NCI-H2081 (cell line): ENCODE data around the gene PROZ.

ENCODE experiments used
- DNase-seq, 2 experiments: peaks; one replicate each; lab custom pipeline; 2025; lab: John Stamatoyannopoulos, UW

PROZ gene

DNA sequence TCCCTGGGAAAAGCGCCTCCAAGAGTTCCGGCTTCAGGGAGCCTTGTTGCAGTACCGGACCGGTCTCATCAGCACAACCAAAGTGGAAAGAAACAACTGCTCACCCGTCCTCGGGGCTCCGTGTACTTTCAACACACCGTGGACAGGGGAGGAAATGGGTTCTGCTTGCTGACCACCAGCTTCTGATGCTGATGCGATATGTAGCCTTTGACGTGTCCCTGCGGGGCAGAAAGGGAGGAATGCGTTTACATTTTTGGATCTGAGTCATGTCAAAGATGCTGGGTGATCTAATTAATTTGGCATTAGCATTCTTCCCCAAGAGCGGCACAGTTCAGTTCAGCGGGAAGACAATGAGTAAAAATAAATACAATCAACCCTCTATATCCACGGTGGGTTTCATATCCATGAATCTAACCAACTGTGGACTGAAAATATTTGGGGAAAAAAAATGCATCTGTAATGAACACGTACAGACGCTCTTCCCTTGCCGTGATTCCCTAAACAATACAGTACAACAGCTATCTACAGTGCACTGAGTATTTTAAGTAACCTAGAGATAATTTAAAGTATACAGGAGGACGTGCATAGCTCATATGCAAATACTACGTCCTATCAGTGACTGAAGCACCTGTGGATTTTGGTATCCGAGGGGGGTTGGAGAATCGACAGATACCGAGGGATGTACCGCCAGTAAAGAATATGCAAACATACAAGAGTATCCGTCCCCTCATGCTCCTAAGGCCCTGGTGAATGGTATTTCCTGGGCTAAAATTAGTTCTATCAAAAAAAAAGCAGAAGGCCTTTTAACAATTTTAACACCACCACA is 19.8 kb downstream of the PROZ start:
- no peak for DNase-seq

DNA sequence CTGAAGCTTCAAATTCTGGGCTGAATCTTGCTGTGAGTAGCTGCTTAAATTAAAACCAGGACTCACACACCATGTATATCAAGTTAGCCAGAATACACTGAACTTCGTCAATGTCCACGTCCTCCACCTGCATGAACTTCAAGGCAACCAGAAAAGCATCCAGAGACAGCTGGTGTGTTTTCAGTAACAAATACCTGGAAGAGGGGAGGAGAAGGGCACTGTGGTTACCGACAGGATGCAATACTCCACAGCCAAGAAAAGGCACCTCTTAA is 20.4 kb downstream of the PROZ start:
- DNase-seq, result no peak

DNA sequence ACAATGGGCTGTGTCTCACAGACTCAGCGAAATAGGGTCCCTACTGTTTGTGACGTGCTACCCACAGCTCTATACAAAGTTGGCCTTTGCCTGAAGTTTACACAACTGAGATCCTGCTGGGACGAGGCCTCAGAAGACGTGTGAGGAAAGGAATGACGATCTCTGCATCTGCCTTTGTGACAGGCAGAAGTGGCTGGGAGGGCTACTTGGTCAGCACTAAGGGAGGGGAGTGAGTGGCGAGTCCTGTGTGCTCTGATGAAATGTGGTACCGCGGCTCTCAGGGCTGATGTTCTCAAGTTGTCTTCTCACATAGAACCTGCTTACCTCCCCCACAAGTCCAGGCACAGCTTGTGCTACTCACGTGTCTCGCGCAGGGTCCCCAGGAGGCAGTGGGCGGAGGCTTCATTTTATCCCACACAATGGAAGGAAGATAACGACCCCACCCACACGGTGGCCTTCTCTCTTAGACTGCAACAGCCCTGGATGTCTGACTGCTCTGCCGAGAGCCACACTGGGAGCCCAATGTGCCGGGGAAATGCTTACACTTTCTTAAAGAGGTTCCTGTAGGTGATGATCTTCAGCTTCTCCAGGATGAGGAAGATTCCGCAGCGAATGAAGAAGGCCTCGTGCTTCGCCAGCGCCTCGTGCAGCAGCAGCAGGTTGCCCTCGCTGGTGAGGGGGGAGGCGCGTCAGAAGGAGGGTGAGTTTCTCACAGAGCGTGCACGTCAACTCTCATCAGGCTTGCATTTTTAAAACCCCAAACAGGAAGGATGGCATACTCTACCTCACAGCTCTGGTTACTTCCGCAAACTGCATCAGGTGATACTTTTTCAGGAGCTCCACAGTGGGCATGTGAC is 21.2 kb downstream of the PROZ start:
- no peak for DNase-seq

DNA sequence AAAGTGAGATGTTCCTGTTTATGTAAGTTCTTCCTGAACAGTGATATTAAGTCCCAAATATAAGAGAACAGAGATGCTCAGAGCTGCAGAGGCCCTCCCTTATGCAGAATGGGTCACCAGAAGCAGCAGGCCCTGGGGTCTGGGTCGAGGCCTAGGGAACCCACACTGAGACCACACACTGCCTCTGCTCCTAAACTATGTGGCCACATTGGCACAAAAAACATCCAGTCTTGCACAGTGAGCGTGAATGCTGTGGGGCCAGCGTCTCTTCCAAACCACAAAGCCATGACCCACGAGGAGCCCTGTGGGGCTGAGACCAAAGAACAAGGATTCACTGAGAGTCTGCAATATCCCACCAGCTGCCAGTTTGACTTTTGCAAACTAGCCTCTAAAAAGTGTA is 23.6 kb downstream of the PROZ start:
- no peak for DNase-seq

DNA sequence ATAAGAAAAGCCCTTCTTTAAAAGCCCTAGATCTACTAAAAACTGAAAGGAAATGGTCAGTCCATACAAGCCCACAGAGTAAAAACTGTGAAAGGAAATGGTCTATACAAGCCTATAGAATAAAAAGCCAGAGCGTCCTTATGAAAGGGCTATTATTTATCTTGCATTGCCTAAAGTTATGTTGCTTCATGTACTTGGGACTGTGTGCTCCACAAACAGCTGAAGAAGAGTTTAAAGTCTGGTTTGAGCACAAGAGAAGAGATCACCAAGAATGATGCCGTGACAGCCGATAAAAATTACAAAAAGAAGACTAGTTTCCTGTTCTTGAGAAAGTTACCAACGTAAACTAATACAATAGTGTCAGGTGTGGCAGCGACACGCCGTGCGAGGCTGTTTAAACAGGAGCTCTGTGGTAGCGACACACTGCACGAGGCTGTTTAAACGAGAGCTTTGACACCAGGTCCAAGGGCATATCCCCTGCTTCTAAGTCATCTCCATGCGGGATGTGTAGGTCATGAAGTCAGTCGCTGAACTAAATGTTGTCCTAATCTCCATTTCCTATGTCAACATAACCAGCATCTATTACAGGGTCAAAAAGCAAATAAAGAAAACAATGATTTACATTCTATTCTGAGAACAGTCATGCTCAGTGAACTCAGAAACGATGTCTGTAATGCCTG is 25.1 kb downstream of the PROZ start:
- DNase-seq, result peak in 1 of 2 experiments; percentile 19

DNA sequence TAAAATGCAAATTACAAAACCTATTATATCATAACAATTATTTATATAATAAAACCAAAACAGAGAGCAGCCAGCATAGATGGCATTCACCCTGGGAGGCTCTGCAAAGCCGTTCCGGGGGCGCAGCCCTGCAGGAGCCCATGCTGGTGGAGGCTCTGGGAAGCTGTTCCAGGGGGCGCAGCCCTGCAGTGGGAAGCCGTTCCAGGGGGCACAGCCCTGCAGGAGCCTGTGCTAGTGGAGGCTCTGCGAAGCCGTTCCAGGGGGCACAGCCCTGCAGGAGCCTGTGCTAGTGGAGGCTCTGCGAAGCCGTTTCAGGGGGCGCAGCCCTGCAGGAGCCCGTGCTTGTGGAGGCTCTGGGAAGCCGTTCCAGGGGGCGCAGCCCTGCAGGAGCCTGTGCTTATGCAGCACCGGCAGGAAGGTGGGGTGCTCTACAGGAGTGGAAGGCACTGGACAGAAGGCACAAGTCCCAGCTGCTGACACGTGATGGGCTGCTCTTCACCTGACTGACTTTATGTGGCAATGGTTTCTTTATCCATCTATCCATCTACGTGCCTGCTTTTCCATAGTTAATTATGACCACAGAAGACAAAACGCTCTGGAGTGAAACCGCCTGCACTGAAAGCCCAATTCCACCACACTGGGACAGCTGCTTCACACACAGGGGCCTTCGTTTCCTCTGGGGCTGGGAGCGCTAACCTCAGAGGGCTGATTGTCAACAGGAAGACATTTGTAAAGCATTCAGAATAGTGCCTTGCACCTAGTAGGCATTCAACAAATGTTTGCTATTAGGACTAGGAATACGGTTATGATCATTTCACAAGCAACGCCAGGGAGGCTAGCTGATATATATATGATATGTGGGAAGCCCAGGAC is 26.4 kb downstream of the PROZ start:
- peak in 1 of 2 experiments; percentile 15 for DNase-seq

DNA sequence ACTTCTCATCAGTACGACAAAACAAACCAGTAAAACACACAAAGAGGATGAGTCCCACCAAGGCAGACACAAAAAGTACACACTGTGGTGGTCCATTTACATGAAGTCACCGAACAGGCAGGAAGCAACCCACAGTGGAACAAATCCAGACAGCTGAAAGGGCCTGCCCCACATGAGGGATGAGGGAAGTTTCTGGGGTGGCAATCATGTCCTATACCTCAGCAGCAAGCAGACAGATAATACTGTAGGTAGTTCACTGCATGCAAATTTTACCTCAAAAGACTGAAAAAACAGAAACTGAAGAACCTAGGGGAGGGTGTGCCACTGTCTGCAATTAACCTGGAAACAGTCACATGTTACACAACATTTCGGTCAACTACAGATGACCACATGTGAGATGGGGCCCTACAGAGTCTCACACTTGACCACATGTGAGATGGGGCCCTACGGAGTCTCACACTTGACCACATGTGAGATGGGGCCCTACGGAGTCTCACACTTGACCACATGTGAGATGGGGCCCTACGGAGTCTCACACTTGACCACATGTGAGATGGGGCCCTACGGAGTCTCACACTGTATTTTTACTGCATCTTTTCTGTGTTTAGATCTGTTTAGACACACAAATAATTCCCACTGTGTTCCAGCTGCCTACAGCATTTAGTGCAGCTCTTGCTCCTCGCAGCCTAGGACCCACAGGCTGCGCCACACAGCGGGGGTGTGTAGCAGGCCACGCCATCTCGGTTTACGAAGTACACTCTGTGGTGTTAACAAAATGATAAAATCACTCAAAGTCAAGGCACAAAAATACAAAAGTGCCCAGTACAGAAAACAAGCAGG is 27.8 kb downstream of the PROZ start:
- DNase-seq, result peak in 1 of 2 experiments; percentile 1

DNA sequence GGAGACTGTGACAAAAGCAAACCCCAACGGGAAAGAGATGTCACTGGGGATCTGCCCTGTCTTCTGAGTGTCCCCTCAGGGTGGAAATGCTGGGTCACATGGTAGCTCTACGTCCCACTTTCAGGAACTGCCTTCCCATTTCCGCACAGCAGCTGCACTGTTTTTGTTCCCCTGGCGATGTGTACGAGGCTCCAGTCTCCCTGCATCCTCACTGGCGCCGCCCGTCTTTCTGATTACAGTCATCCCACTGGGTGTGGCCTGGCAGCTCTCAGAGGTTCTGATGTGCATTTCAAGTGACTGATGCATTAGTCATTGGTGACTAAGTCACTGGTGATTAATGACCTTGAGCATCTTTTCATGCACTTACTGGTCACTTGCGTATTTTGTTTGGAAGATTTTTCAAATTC is 28.8 kb downstream of the PROZ start:
- DNase-seq, result no peak

DNA sequence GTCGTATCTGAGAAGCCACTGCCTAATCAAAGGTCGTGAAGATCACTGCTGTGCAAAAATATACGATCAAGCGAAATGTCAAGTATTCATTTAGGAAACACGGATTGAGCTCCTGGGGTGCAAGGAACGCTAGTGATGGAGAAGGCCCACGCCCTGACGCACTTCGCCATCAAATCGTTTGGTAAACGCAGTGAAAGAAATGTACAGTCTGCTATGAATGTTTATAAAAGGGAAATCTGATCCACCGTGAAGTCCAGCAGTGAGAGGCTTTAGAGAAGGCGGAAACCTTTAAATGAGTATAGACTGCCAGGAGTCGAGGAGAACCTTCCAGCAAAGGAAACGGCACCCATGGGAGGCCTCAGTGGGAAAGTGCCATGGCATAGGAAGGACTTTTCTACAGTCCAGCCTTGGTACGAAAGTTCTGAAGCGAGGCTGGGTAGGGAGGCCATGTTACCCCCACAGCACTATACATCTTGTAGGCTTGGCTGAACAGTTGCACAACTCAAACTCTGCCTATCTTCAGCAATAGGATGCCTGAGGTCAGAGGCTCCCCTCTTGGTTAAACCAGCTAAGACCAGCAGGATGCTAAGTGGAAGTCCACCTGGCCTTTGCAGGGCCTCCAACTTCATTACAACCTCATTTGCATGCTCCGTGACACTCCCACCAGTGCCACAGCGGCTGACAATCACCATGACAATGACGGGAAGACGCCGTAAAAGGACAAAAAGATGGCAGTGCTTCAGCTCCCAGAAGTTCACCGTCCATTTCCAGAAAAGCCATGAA is 29.6 kb downstream of the PROZ start:
- no peak for DNase-seq

DNA sequence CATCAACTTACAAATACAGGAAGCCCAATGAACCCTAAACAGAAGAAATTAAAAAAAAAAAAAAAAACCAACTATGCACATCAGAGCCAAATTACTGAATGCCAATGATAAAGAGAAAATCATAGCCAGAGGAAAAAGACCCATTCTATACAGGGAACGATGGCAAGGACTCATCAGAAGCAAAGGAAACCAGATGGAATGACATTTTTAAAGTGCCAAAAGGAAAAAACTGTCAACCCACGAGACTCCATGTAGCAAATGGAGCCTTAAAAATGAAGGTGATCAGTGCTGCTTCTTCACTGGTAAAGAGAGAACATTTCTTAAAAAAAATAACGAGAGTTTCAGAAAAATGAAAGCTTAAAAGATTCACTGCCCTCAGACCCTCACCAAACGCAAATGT is 31.7 kb downstream of the PROZ start:
- no peak for DNase-seq

DNA sequence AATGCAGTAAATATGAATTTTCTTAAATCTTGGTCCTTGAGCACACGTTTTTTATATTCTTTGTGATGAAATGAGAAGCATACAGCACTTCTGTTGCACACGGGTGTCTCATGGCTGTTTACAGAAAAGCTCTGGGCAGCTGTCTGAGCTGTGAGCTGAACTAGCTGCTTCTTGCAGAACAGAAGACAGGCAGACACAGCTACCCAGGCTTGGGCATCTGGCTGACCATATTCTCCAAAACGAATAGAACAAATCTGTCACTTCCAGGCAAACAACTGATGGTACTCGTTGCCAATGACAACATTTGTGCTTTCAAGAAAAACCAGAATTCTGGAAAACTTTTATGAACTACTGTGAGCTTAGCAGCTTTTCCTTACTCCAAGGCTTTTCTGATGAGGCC is 33.8 kb downstream of the PROZ start:
- DNase-seq, result no peak

DNA sequence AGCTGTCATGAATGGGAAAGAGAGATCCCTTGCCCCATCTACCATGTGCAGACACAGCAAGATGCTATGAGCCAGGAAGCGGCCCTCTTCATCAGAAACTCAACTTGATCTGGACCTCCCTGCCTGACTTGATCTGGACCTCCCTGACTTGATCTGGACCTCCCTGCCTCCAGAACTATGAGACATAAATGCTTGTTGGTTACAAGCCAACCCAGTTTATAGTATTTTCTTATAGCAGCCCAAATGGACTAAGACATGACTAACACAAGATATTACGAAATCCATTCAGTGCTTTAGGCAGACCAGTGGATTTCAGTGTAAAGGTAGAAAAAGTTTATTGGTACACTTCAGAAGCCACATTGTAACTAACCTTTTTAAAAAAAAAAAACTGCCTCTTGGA is 34.5 kb downstream of the PROZ start:
- DNase-seq, result no peak

DNA sequence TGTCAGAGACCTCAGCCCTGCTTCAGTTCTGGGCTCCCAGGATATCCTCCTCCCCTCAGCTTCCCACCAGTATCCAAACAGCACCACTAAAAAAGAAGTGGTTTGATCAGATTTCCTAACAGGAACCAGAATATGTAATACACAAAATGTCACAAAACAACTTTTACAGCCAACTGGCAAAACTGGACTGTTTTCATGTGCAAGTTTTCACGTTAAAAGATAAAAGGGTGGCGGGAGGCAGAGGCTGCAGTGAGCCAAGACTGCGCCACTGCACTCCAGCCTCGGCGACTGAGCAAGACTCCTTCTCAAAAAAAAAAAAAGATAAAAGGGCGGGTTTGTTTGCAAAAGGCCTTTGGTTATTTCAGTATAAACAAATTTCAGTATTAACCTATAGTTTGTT is 36.9 kb downstream of the PROZ start:
- no peak for DNase-seq

DNA sequence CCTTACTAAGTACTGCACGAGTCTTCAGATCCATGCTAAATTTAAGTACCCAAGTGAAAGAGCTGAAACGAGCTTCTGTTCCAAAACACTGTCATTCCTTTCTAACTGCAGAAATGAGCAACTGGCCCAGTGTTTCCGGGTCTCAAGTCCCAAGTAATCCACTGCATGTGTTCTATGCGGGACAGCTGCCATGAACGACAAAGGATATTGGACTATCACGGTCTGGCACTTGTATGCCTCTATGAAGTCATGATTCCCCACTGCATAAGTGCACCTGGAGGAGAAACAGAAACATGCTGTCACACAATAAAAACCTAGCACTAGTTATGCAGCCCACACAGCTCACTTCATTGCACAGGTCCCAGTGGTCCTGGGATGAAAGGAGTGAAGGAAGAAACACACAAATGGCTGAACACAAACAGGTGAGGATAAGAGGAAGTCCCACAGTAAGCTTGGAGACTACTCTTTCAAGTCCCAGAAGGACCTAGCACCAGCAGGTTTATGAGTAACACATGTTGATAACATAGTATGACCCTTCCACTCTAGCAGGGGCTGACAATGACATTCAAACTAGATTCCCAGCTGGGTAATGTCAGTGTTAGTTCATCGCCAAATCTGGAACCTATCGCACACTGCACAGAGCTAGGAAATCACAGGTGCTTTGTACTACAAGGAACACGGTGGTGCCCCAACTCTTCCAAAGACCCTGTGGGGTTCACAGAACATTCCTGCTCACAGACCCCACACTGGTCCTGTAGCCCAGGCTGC is 38.7 kb downstream of the PROZ start:
- no peak for DNase-seq

DNA sequence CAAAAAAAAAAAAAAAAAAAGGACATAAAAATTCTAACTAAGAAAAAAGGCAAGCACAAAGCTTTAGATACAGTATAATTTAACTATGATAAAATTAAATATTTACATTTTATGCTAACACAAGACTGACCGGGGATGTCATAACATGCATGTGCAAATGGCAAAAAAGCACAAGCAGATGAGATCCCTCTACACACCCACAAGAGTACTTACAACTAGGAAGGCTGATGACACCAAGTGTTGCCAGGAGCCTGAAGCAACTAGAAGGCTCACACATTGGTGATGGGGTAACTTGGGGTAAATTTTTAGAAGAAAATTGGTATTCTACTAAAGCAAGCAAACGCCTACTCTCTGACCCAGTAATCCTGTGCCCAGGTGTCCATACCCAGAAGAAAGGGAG is 43.4 kb downstream of the PROZ start:
- no peak for DNase-seq

DNA sequence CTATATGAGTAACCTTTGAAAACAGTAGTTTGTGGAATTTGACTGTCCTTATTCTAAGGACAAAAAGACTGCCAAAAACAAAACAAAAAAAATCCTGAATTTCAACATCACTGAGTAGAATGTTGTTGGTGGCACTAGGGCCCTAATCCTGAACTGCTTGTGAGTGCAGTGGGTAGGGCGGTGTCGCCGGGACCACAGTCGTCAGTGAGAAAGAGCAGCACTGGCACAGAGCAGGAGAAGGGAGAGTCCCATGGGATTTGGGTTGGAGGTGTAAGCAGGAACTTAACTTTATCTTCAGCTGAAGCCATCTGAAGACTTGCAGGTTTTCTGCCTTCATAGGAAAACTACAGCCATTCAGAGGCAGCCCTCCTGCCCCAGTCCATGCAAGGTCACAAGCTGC is 44.5 kb downstream of the PROZ start:
- no peak for DNase-seq

DNA sequence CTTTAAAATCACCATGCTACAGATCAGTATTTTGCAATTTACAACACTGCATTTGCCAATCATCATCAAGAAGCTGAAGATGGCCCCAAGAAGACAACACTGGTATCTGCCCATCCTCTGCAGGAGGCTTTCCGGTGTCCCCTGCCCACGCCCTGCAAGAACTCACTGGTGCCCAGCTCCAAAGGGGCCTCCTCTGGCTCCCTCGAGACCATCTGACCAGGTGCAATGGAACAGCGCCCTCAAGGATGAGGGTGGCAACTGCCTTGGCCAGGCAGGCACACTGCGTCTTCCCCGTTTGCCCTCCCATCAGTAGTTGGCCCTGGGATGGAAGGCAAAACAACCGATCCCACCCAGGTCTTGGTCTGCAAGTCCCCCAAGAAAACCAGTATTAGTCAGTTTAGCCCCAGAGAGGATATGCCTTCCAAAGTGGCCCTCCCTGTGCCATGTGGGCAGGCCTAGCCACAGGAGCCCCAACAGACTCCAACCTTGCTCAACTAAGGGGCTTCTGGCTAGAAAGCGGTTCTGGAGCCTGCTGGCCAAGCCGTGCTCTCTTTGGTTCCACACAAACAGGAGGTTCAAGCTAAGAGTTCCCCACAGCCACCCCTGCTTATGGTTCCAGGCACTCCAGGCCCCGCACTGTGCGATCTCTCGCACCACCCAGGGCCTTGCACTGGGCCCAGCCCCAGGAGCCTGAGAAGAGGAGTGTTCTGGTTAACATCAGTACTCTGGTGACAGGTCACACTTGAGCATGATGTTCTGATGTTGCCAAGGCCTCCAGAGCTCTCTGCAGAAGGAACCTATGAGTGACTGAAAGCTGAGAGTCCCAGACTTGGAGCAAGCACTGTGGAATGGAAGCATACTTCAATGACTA is 45.3 kb downstream of the PROZ start:
- DNase-seq, result no peak

DNA sequence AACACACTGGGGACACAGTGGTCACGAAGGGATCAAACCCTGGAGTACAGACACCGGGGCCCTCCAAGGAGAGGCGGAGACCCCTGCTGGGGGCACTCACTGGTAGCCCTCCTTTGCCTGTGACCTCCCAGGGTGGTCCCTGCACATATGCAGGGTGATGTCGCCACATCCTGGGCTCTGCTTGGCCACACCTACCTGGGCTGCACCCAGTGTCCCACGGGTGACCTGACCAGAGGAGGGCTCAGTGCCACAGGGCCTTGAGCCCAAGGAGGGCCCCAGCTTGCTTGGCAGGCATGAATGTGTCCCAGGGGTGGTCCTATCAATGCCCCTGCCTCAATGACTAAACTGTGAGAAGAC is 45.9 kb downstream of the PROZ start:
- no peak for DNase-seq
